Keratinocyte (primary cell): Measurements from ENCODE around the gene ACBD6.

Experiments
- CTCF ChIP-seq, 3 experiments: IDR thresholded peaks in 1 of 3; conservative IDR thresholded peaks in 1 of 3; optimal IDR thresholded peaks in 1 of 3; 2 replicates in 2 of 3; 3 replicates in 1 of 3; pipeline versions ENCODE3 to v1.5.1; 2011; ENCODE audit warnings: low read length in 3 of 3, mild to moderate bottlenecking in 3 of 3, moderate library complexity in 2 of 3, control low read depth in 1 of 3, inconsistent platforms in 1 of 3; ENCODE audit not compliant: insufficient read depth in 2 of 3; ENCODE audit errors: extremely low read depth in 1 of 3
- EZH2 ChIP-seq: IDR thresholded peaks from one replicate; pipeline ENCODE4 v1.6.1; 2012; ENCODE audit warnings: inconsistent platforms, mild to moderate bottlenecking, low read length, moderate library complexity

- TF ChIP-seq CTCF (optimal IDR thresholded peaks at IDR 0.05 in 1 of 3, IDR thresholded peaks at IDR 0.05 in 1 of 3, conservative IDR thresholded peaks at IDR 0.05 in 1 of 3; ENCODE audit: extremely low read depth in 1 of 3, insufficient read depth in 2 of 3, low read length in 3 of 3) (no peak), EZH2 (no peak)
Measured at GRCh38 chr1:180279651-180280050, 222.7 kb downstream of the ACBD6 start.
